Ammon's horn (tissue), 1 donor: ENCODE results near the gene GLRA3.
"Not testable (repeated sequence)": the region's sequence is repeated elsewhere in the genome, so short reads cannot be mapped to it uniquely, and the experiment has no call there.

Experiments used
- DNase-seq: peaks from one replicate; pipeline ENCODE4 v3.0.0-alpha.2; 2016; ENCODE audit warnings: low spot score

The GLRA3 gene

GRCh38 chr4:174828845-174829701 lies at the start of gene GLRA3:
TSS of gene GLRA3 (minus strand) at chr4:174829247. CDS start at chr4:174828811, 436 bp downstream.
- peak; percentile 82 for DNase-seq

DNA sequence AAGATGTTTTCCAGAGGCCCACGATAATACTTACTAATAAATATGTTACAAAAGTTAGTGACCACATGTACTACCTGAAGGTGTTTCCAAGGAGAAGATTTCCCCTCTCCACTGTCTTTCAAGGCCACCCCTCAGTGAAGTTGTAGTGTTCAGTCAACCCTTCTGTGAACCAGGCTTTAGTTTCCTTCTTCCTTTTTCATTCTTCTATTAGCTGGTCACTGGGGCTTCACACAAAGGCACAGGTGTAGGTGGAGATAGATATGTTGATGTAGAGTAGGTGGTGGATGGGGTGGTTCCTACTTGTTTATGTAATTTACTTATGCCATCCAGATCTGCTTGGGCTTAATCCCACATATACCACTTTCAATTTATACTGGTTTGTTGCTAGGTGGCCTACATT lies 45.9 kb upstream of the GLRA3 start:
- no peak for DNase-seq

DNA sequence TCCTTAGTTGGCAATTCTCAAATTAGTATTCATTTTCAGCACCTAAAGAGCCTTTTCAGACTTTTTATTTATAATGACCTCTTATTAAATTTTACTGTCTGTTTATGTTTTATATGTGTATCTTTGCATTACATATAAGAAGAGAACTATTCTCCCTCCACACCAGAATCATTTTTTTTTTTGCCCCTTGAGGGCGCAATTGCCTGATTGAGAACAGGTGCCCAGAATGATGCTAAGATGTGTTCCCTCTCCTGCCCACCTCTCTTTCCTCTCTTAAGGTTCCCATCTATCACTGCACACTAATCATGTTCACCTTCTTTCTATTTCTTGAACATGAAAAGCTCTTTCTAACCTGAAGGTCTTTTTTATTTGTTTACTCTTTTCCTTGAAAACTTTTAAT lies 44.9 kb upstream of the GLRA3 start:
- DNase-seq = no peak

GRCh38 chr4:174873146-174873545 lies 44.1 kb upstream of the GLRA3 start:
- DNase-seq = not testable (repeated sequence)

- DNase-seq = no peak
These were observed 42.4 kb upstream of the GLRA3 start for GRCh38 chr4:174871407-174871806.

DNA sequence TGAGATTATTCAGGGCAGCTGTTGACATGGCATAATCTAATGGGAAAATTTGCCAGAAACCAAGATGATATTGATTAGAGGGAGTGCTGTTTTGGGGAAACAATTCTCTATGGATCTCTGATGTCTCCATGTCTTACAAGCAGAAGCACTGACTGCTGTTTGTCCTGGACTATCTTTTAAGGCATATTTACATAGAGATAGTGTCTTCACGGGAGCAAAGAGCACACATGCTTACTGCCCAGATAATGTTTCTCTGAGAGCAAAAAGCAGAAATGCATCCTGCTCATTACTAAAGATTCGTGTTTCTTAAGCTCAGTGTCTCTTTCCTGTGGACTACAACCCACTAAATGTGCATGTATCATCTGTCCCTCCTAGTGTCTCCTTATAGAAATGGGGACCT lies 41.3 kb upstream of the GLRA3 start:
- DNase-seq = no peak

DNA sequence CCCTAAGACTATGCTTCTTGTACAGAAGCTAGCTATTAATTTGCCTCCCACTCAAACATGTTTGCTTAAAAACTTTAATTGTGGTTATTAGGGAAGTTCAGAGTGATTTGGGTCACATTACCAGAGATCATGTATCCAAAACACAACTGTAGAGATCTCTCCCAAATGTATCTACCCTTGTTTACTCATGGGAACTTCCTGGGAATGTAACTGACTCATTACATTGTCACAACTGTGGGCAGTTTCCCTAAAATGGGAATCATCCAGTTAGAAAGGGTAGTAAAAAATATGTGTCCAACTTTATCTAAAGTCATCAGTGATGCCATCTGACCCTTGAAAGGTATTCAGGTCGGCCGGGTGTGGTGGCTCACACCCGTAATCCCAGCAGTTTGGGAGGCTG lies 40.3 kb upstream of the GLRA3 start:
- no peak for DNase-seq

DNA sequence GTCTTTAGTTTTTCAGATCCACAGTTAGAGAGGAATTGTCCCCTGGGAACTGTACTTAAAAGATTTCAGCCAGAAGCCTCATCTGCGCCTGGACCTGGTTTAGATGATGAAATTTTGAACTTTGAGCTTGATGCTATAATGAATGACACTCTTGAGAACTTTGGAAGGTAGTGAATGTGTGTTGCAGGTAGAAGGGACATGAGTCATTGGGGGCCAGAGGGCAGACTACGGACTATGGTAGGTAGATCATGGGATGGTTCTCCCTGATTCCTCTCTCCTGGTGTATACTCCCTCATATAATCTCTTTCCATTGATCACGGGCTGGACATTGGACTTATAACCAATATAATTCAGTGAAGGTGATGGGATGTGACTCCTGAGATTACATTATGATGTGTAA lies 38.9 kb upstream of the GLRA3 start:
- no peak for DNase-seq

- no peak for DNase-seq
These were observed 36.5 kb upstream of the GLRA3 start for GRCh38 chr4:174865418-174865985.

- no peak for DNase-seq
These were observed 35.0 kb upstream of the GLRA3 start for GRCh38 chr4:174864031-174864430.

DNA sequence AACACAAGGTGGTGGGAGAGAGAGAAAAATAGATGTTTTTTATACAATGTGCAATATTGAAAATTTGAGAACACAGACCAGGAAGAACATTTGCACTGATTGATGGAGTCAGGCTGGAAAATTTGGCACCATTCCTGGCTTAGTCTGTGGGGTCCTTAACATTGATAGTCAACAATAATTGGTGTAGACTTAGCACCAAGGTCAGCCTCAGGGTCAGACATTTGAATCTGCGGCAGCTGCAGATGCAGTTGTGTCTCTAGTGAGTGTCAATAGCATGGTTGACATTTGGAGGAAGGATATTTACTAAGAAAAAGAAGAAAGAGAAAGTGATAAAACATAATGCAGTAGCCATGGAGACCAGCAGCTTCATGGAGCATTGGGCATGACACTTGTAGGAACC lies 31.5 kb upstream of the GLRA3 start:
- no peak for DNase-seq

- DNase-seq = no peak
These were observed 30.9 kb upstream of the GLRA3 start for GRCh38 chr4:174859904-174860303.

GRCh38 chr4:174856926-174857800 lies 28.1 kb upstream of the GLRA3 start:
- no peak for DNase-seq

DNA sequence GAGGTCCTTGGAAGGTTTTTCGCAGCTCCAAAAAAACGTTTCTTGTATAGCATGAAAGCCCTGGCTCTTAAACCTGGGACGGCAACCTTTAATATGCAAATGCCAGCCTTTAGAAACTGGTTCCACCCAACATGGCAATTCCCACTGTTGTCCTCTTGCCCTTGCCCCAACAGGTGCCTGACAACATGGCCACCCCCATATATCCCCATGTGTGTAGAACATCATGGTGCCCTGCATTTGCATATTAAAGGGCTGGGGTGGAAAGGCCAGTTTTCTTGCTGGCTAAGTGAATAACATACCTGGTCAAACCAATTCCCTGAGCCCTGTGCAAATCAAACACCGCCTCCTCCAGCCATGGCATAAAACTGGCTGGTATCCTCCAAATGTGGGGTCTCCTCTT lies 26.0 kb upstream of the GLRA3 start:
- DNase-seq = no peak

- no peak for DNase-seq
These were observed 24.6 kb upstream of the GLRA3 start for GRCh38 chr4:174853629-174854028.

DNA sequence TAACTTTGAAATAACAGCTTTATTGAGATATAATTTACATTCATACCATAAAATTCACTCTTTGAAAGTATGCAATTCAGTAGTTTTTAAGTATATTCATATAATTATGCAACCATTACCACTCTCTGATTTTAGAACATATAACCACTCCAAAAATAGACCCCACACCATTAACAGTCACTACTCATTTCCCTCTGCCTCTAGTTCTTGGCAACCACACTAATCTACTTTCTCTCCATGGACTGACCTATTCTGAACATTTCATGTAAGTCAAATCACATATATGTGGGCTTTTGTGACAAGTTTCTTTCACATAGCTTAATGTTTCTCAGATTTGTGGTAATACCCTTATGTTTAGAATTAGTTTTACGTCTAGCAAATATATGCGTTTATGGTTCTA lies 19.5 kb upstream of the GLRA3 start:
- DNase-seq = no peak

DNA sequence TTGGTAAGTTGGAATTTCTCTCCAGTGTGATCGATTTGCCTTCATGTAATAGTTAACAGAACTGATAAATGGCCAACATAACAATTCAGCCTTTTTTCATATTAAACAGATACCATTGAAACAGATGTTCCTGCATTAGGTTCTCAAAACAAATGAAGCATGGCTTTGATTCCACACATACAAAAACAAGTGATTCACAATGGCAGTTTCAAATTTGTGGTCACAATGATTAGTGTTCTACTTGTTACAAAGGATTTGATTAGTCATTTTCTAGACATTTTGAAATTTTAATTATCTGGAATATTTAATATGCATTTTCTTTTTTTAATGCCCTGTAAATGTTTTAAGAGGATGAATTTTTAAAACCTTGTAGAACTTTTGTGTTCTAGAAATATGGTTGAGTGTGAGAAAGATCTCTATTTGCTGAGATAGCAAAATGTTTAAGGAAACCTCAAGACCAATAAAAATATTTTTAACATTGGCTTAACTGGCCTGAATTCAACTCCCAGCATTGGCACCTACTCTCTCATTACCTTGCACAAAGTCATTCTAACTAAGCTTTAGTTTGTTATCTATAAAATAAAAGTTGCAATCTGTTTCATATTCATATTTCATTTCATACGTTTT lies 18.9 kb upstream of the GLRA3 start:
- no peak for DNase-seq

GRCh38 chr4:174835536-174835935 lies 6.5 kb upstream of the GLRA3 start:
- no peak for DNase-seq

DNA sequence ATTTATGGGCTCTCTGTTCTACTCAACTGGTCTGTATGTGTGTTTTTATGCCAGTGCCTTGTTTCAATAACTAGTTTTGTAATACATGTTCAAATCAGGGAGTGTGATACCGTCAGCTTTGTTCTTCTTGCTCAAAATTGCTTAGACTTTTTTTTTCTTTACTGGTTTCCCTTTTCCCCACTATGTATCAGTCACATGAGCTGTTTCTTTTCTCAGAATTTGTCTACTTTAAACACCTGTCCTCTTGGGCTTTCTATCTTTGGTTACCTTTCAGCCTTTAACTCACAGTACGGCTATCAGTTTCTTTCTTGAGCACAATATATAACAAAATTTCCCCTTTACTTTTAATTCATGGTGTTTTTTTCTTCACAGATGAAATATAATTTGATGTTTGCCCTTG lies 5.4 kb upstream of the GLRA3 start:
- no peak for DNase-seq

- DNase-seq = no peak
These were observed 2.4 kb downstream of the GLRA3 start for GRCh38 chr4:174826660-174827059.

GRCh38 chr4:174815282-174815681 lies 13.8 kb downstream of the GLRA3 start:
- no peak for DNase-seq

GRCh38 chr4:174813292-174813691 lies 15.8 kb downstream of the GLRA3 start:
- peak; percentile 30 for DNase-seq
